Right atrium auricular region (tissue), 2 donors: ENCODE measurements around the gene PSENEN. TPM values are rescaled to one million over a fixed set of nuclear protein-coding genes. Genes with fewer than 3 reads are reported as not detected.

Source experiments
- DNase-seq: peaks from one replicate; pipeline ENCODE4 v3.0.0-alpha.2; 2019; ENCODE audit warnings: low spot score
- H3K27ac ChIP-seq, 2 donors: fragments of 200-600 bp; sonication (generic); 1 replicate in 1 of 2; 2 replicates in 1 of 2; pipeline ENCODE4 v1.5.1; 2016 to 2019
- H3K27me3 ChIP-seq, 2 donors: fragments of 200-600 bp; sonication (generic); one replicate each; pipeline versions ENCODE4 v1.5.1 to v1.6.0; 2017 to 2019
- H3K36me3 ChIP-seq: fragments of 200-600 bp; sonication (generic); one replicate; pipeline ENCODE4 v1.5.1; 2016
- H3K4me1 ChIP-seq, 2 donors: fragments of 200-600 bp; sonication (generic); one replicate each; pipeline versions ENCODE4 v1.5.1 to v1.6.0; 2017 to 2019
- H3K4me3 ChIP-seq, 2 donors: fragments of 200-600 bp; sonication (generic); 1 replicate in 1 of 2; 2 replicates in 1 of 2; pipeline ENCODE4 v1.5.1; 2017 to 2019; ENCODE audit warnings: mild to moderate bottlenecking in 1 of 2, moderate library complexity in 1 of 2
- H3K9me3 ChIP-seq, 2 donors: fragments of 200-600 bp; sonication (generic); one replicate each; pipeline ENCODE4 v1.5.1; 2019
- total RNA-seq, 2 donors: library from RNA; depleted of rRNA; stranded (reverse); fragments of >200 nt; gene quantifications; one replicate each; pipeline ENCODE4 v1.1.0, GENCODE V29; 2016
- TF ChIP-seq, protein P1 (sequence below), 2 donors: fragments of 200-600 bp; sonication (generic); IDR thresholded peaks; one replicate each; pipeline ENCODE4 v1.5.1; 2019; ENCODE audit warnings: antibody characterized with exemption in 2 of 2

Gene PSENEN
- total RNA-seq, 2 donors from 2014 or later = 26.1 to 35.0 TPM

DNA sequence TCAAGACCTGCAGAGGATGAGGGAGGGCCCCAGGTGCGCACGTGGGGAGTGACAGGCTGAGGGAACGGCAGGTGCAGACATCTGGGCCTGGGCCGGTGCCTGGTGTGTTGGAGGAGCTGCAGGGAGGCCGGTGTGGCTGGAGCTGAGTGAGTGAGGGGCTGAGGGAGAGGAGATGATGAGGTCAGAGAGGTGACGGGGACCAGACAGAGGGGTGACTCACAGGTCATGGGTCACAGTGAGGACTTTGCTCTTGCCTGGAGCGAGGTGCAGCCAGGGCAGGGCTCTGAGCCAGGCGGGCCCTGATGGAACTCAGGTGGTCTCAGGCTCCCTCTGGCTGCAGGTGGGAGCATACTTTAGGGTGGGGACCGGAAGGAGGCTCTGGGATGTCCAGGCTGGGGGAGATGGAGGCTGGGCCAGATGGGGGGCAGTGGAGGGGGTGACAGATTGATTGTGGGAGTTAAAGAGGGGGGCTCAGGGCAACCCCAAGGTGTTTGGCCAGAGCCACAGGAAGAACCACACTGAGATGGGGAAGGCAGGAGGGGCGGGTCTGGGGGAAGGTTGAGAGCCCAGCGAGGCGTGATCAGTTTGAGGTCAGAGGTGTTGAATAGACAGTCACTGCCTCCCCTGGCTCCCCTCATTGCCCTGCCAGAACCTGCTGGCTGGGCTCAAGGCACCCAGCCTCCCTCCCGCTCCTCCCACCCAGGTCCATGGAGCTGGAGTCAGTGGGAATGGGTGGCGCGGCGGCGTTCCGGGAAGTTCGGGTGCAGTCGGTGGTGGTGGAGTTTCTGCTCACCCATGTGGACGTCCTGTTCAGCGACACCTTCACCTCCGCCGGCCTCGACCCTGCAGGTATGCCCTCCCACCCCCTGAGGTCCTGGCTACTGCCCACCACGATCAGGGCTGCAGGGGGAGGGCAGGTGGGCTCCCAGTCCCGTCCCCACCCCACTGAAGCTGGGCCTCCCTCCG lies 38.3 kb downstream of the PSENEN start:
- Histone ChIP-seq H3K9me3 (no peaks in the 10 kb centered on the region), H3K27me3 (no peaks in the 10 kb centered on the region), H3K36me3 (peaks cover 8% of the 10 kb centered on the region), H3K4me3 (no peak overlapping the region), H3K4me1 (no peaks in the 10 kb centered on the region), H3K27ac (no peak overlapping the region)
- TF ChIP-seq, protein P1, sequence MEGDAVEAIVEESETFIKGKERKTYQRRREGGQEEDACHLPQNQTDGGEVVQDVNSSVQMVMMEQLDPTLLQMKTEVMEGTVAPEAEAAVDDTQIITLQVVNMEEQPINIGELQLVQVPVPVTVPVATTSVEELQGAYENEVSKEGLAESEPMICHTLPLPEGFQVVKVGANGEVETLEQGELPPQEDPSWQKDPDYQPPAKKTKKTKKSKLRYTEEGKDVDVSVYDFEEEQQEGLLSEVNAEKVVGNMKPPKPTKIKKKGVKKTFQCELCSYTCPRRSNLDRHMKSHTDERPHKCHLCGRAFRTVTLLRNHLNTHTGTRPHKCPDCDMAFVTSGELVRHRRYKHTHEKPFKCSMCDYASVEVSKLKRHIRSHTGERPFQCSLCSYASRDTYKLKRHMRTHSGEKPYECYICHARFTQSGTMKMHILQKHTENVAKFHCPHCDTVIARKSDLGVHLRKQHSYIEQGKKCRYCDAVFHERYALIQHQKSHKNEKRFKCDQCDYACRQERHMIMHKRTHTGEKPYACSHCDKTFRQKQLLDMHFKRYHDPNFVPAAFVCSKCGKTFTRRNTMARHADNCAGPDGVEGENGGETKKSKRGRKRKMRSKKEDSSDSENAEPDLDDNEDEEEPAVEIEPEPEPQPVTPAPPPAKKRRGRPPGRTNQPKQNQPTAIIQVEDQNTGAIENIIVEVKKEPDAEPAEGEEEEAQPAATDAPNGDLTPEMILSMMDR (IDR thresholded peaks at IDR 0.05) = no peak
- no peak for DNase-seq

DNA sequence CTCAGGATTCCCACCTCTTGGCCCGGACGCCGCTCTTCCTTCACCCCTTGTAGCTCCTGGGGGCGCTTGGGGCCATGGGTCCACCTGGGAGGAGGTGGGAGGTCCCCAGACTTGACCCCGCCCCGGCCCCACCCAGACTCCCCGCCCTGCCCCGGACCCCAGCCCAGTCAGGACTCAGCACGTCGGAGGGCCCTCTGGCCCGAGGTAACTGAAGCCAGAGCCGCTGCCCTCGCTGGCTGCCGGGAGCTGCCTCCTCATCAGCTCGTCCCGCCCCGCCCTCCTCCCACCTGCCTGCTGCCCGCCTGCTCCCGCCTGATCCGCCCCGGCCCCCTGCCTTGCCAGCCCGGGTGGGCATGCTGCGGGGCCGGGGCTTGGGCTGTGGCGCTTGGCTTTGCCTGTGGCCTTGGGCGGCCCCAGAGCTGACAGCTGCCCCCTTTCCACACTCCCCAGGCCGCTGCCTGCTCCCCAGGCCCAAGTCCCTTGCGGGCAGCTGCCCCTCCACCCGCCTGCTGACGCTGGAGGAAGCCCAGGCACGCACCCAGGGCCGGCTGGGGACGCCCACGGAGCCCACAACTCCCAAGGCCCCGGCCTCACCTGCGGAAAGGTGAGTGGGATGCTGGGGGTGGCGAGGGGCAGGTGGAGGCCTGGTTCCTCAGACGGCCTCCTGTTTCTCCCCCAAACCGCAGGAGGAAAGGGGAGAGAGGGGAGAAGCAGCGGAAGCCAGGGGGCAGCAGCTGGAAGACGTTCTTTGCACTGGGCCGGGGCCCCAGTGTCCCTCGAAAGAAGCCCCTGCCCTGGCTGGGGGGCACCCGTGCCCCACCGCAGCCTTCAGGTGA lies 39.3 kb downstream of the PSENEN start:
- DNase-seq = no peak
- Histone ChIP-seq H3K36me3 (peaks cover 8% of the 10 kb centered on the region), H3K9me3 (no peaks in the 10 kb centered on the region), H3K27ac (no peak overlapping the region), H3K27me3 (no peaks in the 10 kb centered on the region), H3K4me1 (no peaks in the 10 kb centered on the region), H3K4me3 (no peak overlapping the region)
- TF ChIP-seq, protein P1 (IDR thresholded peaks at IDR 0.05) = no peak

DNA sequence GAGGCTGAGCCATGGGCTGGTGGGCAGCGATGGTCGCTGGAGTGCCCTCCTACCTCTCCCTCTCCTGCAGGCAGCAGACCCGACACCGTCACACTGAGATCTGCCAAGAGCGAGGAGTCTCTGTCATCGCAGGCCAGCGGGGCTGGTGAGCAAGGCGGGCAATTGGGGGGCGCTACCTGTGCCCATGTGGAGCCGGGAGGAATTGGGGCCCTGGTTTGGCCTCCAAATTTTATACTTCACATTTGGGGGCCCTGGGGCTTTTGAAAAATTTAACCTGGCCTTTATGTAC lies 39.8 kb downstream of the PSENEN start:
- H3K9me3 ChIP-seq = no peaks in the 10 kb centered on the region
- no peaks in the 10 kb centered on the region for H3K27me3 ChIP-seq
- TF ChIP-seq, protein P1 (IDR thresholded peaks at IDR 0.05) = no peak
- no peak for DNase-seq
- H3K36me3 ChIP-seq = peaks cover 8% of the 10 kb centered on the region
- H3K27ac ChIP-seq = no peak overlapping the region
- no peaks in the 10 kb centered on the region for H3K4me1 ChIP-seq
- no peak overlapping the region for H3K4me3 ChIP-seq

DNA sequence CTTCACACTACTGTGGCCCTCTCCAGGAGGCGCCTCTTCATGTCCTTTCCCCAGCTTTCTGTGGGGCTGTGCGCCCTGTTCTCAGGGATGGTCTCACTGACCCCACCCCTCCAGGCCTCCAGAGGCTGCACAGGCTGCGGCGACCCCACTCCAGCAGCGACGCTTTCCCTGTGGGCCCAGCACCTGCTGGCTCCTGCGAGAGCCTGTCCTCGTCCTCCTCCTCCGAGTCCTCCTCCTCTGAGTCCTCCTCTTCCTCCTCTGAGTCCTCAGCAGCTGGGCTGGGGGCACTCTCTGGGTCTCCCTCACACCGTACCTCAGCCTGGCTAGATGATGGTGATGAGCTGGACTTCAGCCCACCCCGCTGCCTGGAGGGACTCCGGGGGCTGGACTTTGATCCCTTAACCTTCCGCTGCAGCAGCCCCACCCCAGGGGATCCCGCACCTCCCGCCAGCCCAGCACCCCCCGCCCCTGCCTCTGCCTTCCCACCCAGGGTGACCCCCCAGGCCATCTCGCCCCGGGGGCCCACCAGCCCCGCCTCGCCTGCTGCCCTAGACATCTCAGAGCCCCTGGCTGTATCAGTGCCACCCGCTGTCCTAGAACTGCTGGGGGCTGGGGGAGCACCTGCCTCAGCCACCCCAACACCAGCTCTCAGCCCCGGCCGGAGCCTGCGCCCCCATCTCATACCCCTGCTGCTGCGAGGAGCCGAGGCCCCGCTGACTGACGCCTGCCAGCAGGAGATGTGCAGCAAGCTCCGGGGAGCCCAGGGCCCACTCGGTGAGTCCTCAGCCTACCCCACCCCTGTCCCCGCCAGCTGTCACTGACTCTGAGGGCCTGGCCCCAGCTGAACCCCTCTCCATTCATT lies 41.1 kb downstream of the PSENEN start:
- no peak overlapping the region for H3K27ac ChIP-seq
- H3K4me3 ChIP-seq = no peak overlapping the region
- no peaks in the 10 kb centered on the region for H3K4me1 ChIP-seq
- no peaks in the 10 kb centered on the region for H3K27me3 ChIP-seq
- no peaks in the 10 kb centered on the region for H3K36me3 ChIP-seq
- no peak for DNase-seq
- TF ChIP-seq, protein P1 (IDR thresholded peaks at IDR 0.05) = no peak
- H3K9me3 ChIP-seq = no peaks in the 10 kb centered on the region

DNA sequence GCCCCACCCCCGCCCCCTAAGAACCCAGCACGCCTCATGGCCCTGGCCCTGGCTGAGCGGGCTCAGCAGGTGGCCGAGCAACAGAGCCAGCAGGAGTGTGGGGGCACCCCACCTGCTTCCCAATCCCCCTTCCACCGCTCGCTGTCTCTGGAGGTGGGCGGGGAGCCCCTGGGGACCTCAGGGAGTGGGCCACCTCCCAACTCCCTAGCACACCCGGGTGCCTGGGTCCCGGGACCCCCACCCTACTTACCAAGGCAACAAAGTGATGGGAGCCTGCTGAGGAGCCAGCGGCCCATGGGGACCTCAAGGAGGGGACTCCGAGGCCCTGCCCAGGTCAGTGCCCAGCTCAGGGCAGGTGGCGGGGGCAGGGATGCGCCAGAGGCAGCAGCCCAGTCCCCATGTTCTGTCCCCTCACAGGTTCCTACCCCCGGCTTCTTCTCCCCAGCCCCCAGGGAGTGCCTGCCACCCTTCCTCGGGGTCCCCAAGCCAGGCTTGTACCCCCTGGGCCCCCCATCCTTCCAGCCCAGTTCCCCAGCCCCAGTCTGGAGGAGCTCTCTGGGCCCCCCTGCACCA lies 41.9 kb downstream of the PSENEN start:
- no peaks in the 10 kb centered on the region for H3K36me3 ChIP-seq
- no peak for DNase-seq
- TF ChIP-seq, protein P1 (IDR thresholded peaks at IDR 0.05) = no peak
- H3K27ac ChIP-seq = no peak overlapping the region
- H3K4me1 ChIP-seq = no peaks in the 10 kb centered on the region
- H3K9me3 ChIP-seq = no peaks in the 10 kb centered on the region
- no peak overlapping the region for H3K4me3 ChIP-seq
- no peaks in the 10 kb centered on the region for H3K27me3 ChIP-seq
